Activated CD8-positive, alpha-beta memory T cell treated with anti-CD3 and anti-CD28 coated beads, Interleukin-2, amount 50 U/mL, for 48 hours (primary cell): Measurements from ENCODE around the gene MED25.
A peak's percentile ranks its signal among the peaks of the same experiment; 100 is the strongest.

Experiments used
- DNase-seq: peaks from one replicate; pipeline ENCODE4 v3.0.0-alpha.2; 2020

The MED25 gene

GRCh38 chr19:49859682-49860335 lies 41.7 kb downstream of the MED25 start:
- DNase-seq = no peak

DNA sequence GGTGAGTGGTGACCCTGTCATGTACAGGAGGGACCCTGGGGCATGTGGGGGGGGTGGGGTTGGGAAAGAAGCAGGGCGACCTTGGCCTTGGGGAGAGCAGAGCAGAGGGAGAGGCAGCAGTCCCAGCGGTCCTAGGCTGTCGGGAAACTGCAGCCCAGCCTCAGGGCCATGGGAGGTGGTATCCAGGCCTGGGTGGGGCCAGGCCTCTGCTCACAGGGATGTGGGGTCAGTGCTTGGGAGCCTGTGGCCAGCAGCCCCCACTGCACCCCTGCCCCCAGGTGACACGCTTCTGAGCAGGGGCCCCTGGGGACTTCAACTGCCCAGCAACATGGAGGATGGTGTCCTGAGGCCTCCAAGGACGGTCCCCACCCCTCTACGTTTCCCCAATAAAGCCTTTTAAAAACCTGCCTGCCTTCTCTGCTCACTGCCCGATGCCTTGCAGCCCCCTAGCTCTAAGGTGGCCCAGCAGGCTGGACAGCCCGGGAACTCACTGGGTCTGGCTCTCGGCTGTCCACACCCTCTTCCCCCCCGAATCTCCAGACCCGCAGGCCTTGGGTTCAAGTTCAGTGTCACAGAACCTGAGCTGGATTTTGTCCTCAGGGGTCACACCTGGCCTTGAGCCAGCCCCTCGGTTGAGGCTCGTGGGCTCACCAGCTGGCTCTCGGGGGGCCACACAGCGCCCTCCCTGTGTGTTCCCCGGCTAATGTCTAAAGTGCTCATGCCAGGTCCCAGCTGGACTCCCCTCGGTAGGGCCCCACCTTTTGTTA lies 42.4 kb downstream of the MED25 start:
- no peak for DNase-seq

DNA sequence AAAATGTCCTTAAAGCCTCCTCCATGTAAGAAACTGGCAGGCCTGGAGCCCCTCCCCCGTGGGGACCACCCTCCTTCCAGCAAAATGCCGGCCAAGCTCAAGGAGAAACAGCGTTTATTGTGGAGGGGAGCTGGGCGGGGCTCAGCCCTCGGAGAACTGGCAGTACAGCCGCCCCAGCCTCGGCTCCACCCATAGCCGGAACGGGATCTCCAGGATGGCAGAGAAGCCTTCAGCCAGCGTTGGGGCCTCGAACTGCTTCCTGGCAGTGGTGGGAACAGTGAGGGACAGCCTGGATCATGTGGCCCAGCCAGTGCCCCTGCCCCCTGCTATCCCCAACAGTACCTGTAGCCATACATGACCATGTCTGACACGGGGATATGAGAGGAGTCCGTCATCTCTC lies 43.0 kb downstream of the MED25 start:
- DNase-seq = no peak

DNA sequence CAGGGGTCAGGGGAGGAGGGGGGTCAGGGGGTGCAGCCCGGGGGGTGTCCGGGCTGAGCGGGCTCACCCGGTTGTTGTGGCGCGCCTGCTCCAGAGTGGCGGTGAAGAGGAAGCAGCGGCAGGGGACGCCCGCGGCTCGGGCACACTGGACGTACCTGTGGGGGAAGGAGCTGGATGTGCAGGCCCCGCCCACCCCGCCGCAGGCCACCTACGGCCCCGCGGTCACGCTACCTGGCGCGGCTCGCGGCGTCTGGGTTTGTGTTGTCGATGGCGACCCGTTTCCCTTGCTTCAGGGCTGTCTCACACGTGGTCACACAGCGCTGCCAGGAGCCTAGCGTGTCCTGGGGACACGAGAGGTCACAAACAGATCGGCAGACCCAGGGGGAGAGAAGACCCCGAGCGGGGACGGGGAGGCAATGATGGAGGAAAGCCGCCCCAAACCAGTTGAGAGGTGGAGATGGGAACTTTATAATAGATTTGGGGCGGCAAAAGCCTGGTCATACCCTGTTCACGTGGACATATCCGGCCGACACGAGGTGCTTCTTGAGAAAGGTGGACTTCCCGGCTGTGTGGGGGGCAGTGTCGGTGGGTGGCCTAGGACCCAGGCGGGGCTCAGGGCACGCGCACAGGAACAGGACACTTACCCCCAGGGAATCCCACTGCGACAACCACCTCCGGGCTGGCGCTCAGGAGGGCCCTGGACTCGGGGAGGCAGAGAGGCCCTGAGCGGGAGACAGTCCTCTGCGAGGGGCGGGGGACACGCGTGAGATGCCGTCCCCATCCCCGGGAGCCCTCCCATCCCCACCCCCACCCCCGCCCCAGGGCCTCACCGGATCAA lies 43.7 kb downstream of the MED25 start:
- DNase-seq = peak; percentile 54

DNA sequence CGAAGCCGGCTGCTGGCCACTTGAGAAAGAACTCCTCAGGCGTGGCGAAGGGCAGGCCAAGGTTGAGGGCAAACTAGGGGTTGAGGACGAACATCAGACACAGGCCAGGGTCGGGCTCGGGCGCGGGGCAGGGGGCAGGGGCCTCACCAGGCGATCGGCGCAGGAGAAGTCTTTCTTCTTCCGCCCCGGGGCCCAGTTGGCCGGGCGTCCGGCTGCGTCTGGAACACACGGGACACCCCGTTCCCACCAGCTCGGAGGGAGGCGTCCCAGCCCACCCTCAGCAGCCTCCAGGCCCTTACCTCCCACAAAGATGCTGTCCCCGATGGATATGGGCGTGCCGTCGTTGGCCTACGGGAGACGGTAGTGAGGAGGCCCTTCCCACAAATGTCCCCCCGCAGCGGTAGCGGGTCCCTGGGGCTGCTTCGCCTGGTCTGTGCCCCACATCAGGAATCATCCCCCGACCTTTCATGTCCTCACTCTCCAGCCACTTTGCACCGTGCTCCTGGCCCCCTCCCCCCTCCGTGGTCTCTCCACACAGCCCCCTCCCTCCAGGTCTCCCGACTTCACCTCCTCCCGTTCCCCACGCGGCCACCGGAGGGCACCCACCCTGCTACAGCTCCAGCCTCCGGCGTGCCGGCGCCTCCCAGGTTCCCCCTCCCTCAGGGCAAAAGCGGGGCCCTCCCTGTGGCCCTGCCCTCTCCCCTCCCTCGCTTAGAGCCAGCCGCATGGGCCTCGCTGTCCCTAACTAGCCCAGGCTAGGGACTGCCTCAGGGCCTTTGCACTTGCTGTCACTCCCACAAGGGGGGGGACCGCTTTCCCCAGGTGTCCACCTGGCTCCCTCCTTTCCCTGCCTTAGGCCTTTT lies 44.5 kb downstream of the MED25 start:
- DNase-seq = peak; percentile 59

- no peak for DNase-seq
Measured at GRCh38 chr19:49863254-49863934, 45.3 kb downstream of the MED25 start.

DNA sequence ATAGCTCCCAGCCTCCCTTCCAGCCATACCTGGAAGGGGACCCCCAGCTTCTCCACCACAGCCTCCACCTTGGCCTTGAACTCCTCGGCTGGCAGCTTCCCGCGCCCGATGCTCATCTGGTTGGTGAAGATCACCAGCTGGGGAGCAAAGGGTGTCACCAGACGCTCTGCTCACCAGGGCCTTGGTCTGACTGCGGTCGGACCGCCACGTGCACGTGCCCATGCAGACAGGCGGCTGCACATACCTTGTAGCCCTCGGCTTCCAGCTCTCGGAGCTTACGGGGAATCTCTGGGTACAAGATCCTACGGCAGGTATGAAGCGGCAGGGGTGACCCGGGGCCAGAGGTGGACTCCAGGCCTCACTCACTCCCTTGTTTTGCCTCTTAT lies 45.8 kb downstream of the MED25 start:
- DNase-seq = no peak

DNA sequence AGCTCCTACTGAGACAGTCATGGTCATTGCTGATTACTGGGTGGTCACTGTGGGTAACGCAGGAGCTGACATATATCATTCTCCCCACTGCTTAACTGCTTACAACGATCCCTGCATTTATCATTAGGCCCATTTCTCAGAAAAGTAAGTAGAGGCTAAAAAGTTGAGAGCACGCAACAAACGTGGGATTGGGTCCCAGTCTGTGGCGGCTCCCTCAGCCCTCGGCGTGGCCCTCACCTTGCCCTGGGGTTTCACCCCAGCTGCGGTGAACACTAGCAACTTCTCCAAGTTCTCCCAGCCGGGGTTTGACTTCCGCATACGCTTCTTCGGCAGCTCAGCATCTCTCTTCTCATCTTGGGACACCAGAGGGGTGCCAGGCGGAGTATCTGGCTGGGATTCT lies 46.8 kb downstream of the MED25 start:
- no peak for DNase-seq

DNA sequence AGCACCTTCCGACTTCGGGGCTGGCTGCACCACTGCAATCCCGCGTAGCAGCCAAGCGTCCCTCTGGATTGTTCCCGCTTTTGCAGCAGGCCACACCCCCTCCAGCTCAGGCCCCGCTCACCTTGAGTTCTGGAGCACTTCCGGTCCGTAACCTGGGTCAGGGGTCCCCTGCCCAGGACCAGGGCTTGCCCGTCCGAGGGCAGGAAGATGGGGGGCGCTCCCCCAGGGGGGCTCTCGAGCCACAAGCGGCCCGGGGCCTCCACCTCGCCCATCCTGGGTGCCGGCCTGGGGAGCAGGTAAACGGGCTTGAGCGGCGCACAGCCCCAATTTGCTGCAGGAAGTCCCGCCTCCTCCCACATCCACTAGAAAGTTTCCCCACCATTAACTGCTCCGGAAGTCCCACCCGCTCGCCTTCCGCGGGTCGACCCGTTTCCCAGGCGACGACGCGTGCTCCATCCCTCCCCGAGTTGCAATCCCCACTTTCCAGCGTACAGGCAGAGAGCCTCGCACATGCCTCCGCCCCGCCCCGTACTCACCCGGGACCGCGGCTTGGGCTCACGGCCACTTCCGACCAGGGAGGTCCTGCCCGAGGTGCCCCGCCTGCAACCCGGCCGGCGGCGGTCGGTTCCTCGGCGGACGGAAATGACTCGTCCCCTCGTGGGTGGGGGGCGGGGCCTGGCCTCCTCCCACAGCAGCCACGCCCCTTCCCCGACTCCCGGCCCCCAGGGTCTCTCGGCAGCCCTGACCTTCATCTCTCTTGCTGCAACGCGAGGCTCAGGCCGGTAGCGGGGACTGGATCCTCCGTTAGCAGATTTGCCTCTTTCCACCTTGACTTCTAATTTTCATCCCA lies 49.1 kb downstream of the MED25 start, which contains the start of gene PNKP:
PNKP (minus strand) TSS at position 644 of the 850 bp plus-strand sequence; CDS start at position 272, 372 bp downstream.
- peak; percentile 97 for DNase-seq

DNA sequence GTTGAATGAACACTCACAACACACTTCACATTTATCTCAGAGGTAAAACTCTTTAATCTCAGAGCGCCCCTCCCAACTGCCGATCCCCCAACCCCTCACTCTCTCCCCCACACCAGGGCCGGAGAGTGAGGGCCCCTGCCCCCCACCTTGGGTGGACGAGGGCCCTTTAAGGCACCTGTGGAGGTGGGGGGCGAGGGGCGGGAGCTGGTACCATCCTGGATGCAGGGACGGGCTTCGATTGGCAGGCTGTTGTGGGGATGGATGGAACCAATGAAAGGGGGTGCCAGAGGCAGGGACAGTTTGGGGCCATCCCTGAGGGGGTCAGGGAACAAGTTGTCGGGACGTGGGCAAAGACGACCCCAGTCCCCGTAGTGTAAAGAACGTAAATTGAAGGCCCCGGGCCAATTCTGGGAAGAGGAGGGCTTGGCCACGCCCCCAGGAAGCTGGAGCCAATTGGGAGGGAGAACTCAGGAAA lies 51.0 kb downstream of the MED25 start:
- no peak for DNase-seq

DNA sequence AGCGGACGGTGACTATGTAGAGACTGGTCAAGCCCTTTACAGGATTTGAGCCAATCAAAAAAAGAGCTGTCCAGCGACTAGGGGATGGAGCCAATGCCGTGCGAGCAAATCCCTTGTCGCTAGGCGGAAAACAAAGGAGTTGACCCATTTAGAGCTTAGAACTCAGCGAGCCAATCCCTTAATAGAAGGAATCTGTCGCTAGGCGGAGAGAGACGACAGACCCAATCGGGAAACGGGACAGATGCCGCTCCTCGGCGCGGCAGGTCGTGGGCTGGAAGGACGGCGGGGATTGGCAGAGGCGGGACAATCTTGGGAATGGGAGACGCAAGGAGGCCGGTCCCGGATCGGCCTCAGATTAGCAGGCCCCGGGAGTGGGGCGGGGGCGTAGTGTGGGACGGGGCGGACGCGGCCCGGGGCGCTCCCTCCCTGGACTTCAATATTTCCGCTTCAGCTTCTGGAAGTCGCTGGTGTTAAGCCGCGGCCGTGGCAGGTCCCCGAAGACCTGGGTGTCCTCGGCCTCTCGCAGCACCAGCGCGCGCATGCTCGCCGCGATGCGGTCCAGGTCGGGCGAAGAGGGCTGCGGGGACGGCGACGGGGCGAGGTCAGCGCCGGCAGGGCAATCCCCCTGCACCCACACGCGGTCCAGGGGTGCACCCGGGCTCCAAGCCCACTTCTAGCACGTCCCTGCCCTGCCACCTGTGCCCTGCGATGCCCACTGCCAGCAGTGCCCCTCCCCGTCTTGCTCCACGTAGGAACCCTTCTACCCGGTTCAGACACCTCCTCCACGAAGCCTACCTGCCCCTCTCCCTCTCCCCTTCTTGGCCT lies 51.6 kb downstream of the MED25 start:
- peak; percentile 93 for DNase-seq

DNA sequence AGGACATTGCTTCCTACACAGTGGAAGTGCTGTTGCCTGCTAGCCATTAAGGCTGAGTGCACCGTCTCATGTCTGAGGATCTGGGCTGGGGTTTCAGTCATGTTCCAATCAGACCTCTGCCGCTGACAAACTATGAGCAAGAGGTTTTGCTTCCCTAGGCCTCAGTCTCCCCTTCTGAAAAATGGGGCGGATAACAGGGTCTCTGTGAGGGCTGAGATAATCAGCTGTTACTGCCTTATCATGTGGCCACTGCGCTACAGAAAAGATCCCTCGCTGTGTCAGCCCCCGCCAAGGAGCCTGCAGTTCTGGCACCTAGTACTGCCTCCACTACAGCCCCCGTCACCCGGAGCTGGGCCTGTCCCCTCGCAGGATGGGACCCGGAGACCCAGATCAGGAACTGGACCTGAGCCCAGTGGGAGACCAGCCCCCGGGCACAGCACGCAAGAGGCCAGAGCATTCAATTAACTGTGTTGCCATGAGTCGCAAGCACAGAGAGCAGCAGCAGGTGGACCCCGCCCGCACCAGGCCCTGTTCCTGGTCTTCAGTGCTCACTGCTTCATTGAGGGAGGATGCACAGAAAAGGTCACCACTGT lies 52.3 kb downstream of the MED25 start:
- DNase-seq = peak; percentile 62

DNA sequence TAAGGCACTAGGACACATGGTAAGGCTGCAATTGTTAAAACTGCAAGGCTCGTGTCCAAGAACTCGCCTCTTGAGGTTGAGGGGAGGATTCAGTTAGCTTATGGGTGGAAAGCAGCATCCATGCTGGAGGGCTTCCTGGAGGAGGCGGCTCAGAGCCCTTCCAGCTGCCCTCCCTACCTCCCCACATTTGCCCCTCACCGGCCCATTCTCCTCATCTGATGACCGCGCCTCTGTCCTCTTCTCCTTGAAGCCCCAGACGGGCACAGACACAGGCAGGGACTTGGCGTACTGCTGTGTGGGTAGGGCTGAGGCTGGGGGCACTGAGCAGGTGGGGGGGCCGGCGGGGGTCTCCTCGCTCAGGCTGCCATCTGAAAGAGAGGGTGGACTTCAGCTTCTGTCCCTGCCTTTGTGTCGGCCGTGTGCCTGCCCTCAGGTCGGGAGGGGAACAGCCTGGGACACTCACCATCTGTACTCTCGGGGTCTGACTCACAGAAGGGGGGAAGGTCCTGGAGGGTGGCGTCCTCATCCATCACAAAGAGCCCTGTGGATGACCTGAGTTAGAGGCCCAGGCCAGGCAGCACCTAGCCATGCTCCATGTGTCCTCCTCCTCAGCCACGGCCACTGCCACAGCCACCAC lies 53.4 kb downstream of the MED25 start:
- no peak for DNase-seq

- DNase-seq = no peak
Measured at GRCh38 chr19:49872245-49873128, 54.4 kb downstream of the MED25 start.

DNA sequence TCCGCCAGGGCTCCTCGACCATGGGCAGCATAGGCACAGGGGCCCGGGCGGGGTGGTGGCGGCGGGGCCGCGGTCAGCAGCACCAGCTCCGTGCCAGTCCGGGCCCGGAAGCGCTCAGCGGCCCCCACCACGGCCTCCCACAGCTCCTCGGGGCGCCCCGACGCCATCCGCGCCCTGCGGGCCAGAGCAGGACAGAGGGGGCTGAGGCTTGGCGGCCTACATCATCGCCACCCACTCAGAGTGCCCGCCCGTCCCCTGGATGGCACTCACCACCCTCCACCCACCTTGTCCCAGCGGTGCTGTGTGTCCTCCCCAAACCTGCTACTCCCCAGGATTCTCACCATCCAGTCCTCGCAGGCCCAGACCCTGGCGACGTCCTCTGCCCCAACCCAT lies 55.0 kb downstream of the MED25 start:
- no peak for DNase-seq

GRCh38 chr19:49873834-49874233 lies 55.7 kb downstream of the MED25 start:
- no peak for DNase-seq

GRCh38 chr19:49874503-49875157 lies 56.5 kb downstream of the MED25 start:
- no peak for DNase-seq
